HepG2 (cell line): ENCODE results near the gene POLR2F. TPM values are rescaled to one million over a fixed set of nuclear protein-coding genes. Genes with fewer than 3 reads are reported as not detected.

Experiments used
- SP4 ChIP-seq: sonication (generic); formaldehyde crosslinking; IDR thresholded peaks from 2 replicates; pipeline ENCODE4 v1.8.1; 2023; ENCODE audit warnings: mild to moderate bottlenecking, missing genetic modification reagents
- ZNF589 ChIP-seq: sonication (generic); formaldehyde crosslinking; conservative IDR thresholded peaks from 2 replicates; pipeline ENCODE4 v1.8.0; 2022; ENCODE audit warnings: mild to moderate bottlenecking, moderate library complexity, missing genetic modification reagents
- ZNF878 ChIP-seq: sonication (generic); formaldehyde crosslinking; IDR thresholded peaks from 2 replicates; pipeline ENCODE4 v1.8.1; 2023; ENCODE audit warnings: mild to moderate bottlenecking, missing genetic modification reagents, moderate library complexity
- polyA plus RNA-seq, 8 experiments: library from polyadenylated mRNA; depleted of rRNA in 3 of 8; stranded (reverse) in 7 of 8; unstranded in 1 of 8; fragments of >200 nt; fragmentation: Illumina TruSeq in 4 of 8; extraction: Trizol in 4 of 8; gene quantifications; 2 replicates each; pipeline versions ENCODE4 v1.2.1 to v1.2.3, GENCODE V29; 2011 to 2016; ENCODE audit warnings: low read depth in 4 of 8, missing spikeins in 1 of 8, mixed read lengths in 1 of 8; ENCODE audit not compliant: insufficient read depth in 1 of 8
- total RNA-seq, 5 experiments: library from RNA; depleted of rRNA; stranded (reverse); fragments of >200 nt; fragmentation: Illumina TruSeq; extraction: Trizol; gene quantifications; 2 replicates each; pipeline ENCODE4 v1.2.3, GENCODE V29; 2016; ENCODE audit warnings: low read depth in 1 of 5
- TF ChIP-seq, protein P1 (sequence below): sonication (generic); formaldehyde crosslinking; IDR thresholded peaks from 2 replicates; pipeline ENCODE4 v1.5.0; 2020; ENCODE audit warnings: mild to moderate bottlenecking, missing genetic modification reagents, moderate library complexity
- TF ChIP-seq, protein P2 (sequence below): sonication (generic); formaldehyde crosslinking; IDR thresholded peaks from 2 replicates; pipeline ENCODE4 v1.5.1; 2020; ENCODE audit warnings: mild to moderate bottlenecking, missing genetic modification reagents
- TF ChIP-seq, protein P3 (sequence below): sonication (generic); formaldehyde crosslinking; IDR thresholded peaks from 2 replicates; pipeline ENCODE4 v1.4.0; 2020; ENCODE audit warnings: missing genetic modification reagents

POLR2F gene
- total and polyA plus RNA-seq, 2 of the 13 experiments (the other 11 are each of a cell fraction or from before 2014, with no cell fraction given), result 135 to 158 TPM

DNA sequence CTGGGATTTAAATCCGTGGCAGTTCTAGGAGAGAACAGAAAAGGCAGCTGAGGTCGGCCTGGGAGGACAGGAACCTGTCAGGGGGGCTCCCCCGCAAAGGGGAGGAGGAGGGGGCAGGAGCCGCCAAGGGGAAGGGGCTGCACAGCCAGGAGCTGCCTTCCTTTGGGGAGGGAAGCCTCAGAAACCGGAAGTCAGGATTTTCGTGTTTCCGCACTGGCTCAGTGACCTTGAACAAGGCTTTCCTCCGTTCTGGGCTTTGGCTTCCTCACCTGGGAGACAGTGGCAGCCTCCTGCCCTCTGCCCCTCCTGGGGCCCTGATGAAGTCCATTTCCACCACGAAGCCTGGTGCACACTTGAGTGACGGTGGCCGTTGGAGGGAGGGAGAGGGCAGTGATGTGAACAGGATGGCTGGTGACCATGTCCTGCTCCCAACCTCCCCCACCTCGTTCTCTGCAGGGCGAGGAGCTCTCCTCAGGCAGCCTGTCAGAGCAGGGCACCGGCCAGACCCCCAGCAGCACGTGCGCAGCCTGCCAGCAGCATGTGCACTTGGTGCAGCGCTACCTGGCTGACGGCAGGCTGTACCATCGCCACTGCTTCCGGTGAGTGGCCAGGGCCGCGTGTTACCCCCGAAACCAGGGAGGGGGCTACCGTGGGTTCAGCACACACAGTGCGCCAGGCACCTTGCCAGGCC lies 34.8 kb upstream of the POLR2F start (continued):
- TF ChIP-seq, protein P1, sequence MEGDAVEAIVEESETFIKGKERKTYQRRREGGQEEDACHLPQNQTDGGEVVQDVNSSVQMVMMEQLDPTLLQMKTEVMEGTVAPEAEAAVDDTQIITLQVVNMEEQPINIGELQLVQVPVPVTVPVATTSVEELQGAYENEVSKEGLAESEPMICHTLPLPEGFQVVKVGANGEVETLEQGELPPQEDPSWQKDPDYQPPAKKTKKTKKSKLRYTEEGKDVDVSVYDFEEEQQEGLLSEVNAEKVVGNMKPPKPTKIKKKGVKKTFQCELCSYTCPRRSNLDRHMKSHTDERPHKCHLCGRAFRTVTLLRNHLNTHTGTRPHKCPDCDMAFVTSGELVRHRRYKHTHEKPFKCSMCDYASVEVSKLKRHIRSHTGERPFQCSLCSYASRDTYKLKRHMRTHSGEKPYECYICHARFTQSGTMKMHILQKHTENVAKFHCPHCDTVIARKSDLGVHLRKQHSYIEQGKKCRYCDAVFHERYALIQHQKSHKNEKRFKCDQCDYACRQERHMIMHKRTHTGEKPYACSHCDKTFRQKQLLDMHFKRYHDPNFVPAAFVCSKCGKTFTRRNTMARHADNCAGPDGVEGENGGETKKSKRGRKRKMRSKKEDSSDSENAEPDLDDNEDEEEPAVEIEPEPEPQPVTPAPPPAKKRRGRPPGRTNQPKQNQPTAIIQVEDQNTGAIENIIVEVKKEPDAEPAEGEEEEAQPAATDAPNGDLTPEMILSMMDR (CRISPR knock-in tag), result 0 out of 2 replicates have a peak, but pooled peaks have one; percentile 4
- TF ChIP-seq, protein P2, sequence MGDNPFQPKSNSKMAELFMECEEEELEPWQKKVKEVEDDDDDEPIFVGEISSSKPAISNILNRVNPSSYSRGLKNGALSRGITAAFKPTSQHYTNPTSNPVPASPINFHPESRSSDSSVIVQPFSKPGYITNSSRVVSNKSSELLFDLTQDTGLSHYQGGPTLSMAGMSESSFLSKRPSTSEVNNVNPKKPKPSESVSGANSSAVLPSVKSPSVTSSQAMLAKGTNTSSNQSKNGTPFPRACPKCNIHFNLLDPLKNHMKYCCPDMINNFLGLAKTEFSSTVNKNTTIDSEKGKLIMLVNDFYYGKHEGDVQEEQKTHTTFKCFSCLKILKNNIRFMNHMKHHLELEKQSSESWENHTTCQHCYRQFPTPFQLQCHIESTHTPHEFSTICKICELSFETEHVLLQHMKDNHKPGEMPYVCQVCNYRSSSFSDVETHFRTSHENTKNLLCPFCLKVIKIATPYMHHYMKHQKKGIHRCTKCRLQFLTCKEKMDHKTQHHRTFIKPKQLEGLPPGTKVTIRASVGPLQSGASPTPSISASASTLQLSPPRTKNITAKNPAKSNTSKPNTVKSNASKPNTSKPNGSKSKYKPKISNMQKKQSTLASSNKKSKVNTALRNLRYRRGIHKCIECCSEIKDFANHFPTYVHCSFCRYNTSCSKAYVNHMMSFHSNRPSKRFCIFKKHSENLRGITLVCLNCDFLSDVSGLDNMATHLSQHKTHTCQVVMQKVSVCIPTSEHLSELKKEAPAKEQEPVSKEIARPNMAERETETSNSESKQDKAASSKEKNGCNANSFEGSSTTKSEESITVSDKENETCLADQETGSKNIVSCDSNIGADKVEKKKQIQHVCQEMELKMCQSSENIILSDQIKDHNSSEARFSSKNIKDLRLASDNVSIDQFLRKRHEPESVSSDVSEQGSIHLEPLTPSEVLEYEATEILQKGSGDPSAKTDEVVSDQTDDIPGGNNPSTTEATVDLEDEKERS (CRISPR knock-in tag), result no peak
- no peak for TF ChIP-seq SP4 (CRISPR knock-in tag)
- no peak for TF ChIP-seq ZNF878 (CRISPR knock-in tag)
- TF ChIP-seq, protein P3, sequence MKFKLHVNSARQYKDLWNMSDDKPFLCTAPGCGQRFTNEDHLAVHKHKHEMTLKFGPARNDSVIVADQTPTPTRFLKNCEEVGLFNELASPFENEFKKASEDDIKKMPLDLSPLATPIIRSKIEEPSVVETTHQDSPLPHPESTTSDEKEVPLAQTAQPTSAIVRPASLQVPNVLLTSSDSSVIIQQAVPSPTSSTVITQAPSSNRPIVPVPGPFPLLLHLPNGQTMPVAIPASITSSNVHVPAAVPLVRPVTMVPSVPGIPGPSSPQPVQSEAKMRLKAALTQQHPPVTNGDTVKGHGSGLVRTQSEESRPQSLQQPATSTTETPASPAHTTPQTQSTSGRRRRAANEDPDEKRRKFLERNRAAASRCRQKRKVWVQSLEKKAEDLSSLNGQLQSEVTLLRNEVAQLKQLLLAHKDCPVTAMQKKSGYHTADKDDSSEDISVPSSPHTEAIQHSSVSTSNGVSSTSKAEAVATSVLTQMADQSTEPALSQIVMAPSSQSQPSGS (CRISPR knock-in tag), result no peak
- TF ChIP-seq ZNF589 (CRISPR knock-in tag), result no peak
